CD4-positive, alpha-beta T cell treated with Interferon gamma for 1 hour (primary cell): ENCODE measurements around the gene PCCA.

ENCODE experiments used
- DNase-seq: peaks from one replicate; pipeline ENCODE4 v3.0.0-alpha.2; 2020

The PCCA gene

DNA sequence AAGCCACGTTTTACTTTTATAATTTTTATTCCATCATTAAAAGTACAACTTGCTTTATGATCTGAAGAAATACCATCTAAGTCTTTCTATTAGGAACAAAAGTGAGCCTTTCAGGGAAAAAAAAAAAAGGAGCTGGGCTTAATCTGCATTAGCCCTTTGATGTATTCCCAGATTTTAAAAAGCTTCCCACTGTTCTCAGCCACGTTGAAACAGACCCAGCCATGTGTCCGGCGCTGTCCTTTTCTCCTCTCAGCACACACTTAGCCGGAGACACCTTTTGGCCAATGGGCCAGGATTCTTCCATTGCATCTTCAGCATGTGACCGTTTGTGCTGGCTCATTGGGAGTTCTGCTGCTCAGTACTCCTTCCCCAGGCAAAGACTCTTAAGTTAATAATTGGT is 394.2 kb downstream of the PCCA start:
- no peak for DNase-seq

DNA sequence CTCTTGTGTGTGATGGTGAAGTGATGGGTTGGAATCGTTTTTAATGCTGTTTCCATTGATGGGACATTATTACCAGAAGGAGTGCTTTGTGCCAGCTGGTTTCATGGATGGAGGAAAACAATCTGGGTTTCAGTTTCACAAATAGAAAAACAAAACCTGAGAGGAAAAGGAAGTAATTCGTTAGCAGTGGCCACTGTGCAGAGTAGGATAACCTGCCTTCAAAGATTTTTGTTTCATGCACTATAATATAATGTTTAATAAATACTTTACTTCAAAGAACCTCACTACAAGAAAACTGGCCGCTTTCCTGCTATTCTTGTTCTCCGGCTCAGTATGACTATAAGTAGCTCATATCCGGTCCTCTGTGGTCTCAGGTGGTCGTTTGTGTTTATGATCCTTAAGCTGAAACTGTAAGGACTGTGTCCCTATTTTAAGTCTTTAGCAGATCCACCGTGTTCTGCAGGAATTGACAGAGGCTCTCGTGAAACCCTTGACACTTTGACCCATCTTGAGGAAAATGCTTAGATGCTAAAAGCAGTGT is 395.0 kb downstream of the PCCA start:
- no peak for DNase-seq

DNA sequence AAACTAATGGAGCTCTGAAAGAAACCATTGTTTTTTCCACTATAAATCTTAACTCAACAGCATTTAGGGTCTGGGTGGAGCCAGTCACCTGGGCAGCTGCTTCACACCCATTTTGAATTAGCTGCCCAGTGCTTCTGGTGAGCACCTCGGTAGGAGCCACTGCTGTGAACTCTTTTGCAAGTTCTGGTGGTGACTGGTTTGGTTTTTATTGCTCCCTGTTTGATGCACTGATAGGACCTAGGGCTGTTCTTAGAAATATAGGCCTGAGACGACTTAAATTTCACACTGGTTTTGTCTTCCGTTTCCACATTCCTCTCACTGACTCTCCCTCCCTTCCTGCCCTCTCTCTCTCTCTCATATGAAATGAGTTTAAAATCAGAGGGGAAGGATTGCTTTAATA is 395.8 kb downstream of the PCCA start:
- DNase-seq: no peak

DNA sequence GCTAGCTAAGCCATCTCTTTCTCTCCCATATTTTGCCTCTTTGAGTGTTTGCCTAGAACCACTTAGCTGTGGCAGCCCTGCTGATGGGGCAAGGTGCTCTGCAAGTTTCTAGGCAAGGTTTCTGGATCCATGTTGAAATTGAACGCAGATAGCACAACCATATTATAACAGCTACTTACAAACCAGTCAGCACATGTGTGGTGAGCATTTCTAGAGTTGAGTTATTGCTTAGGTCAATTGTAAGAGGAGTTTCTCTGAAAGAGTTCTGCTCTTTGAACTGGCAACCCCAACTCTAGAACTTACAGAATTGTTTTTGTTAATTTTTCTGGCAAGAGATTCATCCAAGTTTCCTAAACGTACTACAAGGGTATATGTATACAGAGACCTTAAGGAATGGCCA is 396.4 kb downstream of the PCCA start:
- no peak for DNase-seq

DNA sequence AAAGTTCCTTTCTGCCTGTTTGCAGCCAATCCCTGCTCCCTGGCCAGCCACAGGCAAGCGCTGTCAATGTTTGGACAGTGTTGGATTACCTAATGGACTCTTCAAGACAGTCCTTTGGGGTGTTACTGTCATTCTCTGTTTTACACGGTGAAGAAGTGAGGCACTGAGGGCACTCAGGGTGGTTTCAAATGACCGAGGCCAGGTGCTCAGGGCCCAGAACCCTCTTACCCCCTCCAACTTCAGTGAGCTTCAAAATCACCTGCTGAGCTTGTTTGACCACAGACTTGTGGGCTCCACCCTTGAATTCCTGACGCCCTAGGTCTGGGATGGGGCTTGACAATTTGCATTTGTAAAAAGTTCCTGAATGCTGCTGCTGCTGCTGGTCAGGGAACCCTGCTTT is 401.8 kb downstream of the PCCA start:
- DNase-seq: no peak

DNA sequence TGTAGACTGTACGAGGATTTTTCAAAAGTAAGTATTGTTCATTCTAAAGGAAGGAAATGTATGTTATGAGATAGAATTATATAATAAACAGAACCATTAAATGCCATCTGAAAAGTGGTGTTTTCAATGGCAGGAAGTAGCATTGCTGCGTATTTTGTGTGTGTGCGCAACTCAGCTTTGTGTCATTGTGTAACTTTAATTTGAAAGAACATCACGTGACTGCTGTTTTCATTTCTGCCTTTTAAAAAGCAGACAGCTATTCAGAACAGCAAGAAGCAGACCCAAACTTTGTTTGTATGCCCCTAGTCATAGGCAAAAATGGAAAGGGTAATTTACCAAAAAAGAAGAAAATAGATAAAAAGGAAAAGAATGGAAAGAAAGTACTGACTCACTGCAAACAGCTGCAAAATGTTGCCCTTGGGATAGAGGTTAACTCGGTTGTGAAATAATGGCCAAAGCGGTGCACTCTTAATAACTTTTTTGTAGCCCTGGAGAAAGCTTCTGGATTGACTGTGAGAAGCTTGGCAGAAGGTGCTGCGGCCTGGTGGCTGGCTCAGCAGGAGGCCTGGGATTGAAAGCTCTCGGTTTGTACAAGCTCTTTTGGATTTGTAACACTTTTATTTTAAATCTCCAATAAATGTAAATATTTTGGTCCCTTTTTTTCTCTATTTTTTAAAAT is 402.4 kb downstream of the PCCA start:
- DNase-seq: no peak

DNA sequence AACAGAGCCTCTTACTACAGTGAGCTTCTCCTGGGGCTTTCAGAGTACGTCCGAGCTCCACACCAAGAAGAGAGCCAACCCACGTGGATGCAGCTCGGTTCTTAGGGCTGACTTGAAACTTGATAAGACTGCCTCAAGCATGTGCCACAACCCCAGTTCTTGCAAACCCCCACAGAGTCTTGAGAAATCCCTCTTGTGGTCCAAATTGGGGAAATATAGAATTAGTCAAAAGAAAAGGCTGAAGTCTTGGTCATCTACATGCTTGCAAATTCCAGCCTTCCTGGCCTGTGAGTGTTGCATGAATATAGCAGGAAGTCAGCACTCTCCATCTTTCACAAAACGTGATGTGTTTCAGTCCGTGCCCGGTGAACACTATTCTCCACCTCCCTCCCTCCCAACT is 404.5 kb downstream of the PCCA start:
- no peak for DNase-seq

DNA sequence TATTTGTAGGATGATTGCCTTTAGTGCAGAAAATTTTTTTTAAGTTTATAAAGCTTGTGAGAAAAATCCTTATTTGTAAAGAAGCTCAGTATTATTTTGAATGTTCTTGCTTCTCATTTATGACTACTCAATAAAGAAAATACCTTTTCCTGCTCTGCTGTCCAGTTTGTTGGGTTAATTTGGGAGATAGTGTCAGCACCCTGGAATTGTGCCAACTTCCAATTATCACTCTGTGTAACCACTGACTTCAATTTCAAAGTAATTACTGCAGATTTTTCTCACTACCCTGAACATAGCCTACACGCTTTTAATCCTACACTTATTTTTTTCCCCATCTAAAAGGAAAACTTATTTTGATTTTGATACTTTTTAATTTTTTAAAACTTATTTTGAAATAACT is 406.6 kb downstream of the PCCA start:
- DNase-seq: no peak

DNA sequence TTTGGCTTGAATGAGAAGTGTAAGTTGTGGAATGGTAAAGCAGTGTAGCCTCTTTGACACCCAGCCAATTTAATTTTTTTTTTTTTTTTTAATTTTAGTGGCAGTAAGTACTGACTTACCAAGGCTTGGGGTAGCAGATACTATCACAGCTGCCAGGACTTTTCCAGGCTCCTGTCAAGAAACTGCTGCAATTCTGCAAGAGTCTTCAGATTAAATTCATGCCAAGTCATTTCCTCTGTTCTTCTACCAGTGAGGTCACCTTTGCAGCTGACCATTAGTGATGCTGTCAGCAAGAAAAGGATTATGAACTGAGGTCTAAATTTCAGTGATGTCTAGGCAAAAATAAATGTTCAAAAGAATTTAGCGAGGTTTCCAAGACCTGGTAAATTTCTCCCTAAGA is 408.5 kb downstream of the PCCA start:
- no peak for DNase-seq

DNA sequence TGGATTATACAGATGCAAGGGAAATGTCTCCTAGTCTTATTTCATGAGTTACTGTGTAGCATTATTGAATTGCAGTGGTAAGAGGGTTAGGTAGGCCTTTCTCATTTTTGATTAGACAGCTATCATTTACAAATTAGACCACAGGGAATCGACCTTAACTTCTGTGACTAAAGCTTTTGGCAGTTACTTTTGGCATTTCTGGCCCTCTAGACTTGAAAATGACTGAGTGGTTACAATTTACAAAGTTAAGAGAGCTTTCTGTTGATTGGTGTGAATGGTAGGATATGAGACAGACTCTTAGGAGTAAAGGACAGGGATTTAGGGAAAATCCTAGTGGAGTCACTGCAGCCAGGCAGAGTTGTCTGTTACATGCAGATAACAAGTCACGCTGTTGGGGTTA is 413.6 kb downstream of the PCCA start:
- no peak for DNase-seq

DNA sequence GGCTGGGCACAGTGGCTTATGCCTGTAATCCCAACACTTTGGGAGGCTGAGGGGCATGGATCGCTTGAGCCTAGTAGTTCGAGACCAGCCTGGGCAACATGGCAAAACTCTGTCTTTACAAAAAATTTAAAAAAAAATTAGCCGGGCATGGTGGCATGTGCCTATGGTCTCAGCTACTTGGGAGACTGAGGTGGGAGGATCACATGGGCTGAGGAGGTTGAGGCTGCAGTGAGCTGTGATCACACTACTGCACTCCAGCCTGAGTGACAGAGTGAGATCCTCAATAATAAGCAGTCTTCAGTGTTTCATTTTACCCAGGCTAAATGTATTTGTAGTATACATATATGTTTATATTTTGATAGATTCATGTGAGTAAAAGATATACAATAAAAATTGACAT is 414.7 kb downstream of the PCCA start:
- no peak for DNase-seq

DNA sequence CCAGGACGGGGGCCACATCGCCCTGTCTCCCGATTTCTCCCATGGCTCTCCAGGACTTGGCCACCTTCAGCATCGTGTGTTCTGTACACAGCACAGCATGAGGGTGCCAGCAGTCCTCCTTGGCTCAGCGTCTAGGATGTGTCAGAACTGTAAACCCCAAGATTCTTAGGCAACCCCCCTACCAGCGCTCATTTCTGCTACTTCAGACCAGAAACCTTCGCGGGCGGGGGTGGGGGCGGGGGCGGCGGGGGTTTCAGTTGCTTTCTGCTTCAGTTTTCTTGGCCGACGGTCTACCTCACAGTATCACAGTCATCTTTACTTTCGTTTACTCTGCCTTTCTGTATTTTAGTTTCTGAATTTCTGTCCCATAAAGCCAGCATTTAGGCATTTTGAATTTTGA is 417.3 kb downstream of the PCCA start:
- DNase-seq: no peak

DNA sequence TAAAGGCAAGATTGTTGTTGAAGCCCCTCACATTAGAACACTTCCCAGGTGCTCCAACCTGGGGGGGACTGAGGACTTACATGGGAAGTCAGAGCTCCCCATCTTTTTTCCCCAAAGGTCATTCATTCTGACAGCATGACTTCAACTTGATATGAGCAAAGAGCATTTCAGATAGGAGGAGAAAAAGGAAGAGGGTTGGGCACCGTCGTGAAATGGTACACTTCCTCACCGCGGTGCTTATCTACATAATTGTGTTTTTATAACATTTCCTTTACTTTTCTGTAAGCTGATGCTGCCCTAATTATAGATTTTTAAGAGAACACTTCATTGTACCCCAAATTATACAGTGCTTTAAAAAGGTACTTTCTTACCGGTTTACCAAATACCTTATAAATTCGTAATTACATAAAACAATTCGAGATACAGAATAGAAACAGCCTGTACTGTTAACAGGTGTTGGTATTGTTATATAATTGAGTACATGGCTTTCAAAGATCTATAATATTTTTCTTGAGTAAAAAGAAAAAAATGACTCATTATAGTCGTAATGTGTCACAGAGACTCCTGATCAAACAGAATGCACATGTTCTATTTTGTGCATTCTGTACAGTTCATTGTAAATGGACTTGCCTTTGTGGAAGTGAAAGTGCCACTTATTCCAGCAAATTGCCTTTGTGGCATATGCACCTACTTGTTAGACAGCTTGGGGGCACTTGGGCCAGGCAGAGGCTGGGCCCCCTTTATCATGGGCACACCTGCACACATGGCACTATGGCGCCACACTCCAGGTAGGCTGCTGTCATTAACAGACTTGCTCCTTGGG is 417.9 kb downstream of the PCCA start:
- no peak for DNase-seq

DNA sequence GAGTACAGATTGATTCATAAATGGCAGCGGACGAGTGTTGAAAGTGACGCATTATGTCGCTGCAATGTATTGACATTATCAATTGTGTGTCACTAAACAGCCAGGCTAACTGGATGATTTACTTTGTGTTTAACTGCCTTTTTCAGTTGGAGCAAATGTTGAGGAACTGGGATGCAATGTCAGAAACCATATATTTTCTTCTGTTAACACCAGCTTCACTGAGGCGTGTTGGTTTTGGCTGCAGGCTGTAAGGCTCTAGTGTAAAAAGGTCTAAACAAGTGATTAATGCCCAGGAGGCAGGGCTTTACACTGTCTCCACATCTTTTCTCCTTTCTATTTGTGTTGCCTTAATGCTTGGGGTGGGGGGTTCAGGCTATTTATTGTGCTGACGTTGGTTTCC is 419.6 kb downstream of the PCCA start:
- no peak for DNase-seq

DNA sequence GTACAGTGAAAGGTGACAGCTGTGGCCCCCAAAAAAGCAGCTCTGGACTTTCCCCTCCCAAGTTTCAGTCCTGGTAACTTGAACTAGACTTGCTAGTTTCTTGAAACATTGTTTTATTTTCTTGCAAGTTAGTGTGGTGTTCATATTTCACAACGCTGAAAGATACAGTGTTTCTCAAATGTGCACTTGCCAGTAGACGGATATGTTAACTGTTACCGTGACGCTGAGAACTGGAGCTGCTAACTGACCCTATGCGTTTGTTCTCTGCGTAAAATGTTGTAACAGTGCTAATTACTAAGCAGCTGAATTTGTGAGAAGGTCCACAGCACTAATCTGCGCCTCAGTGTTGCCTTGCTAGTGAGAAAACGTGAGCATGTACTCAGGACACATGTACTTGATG is 420.1 kb downstream of the PCCA start:
- no peak for DNase-seq

DNA sequence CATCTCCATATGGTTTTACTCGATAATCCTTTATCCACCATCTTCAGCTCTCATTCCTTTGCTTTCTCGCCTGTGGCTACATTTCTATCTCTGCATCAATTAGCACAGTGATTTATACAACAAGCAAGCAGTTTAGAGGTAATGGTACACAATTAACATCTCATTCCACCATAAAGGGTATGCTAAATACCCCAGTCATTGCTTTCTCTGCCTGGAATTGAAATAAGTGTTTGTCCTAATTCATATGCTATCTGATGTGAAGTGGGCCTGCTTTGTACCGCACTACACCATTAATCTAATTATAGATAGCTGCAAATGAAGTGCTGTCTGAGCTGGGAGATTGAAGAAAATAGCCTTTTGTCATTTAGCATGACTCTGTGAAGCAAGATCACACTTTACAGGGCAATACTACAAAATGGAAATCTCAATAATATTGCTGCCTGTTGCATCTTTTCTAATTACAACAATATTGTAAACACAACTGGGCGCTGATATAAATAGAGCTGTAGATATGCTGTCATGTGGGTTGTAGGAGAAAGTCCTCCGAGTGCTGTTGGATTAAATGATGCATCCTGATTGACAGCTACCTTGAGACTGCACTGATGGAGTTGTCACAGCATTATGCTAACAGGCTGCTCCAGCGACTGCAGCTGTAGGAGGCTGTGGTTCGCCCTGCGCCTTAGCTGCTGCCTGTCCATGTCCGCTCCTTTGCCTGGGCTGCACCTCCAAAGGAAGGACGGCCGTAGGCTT is 421.5 kb downstream of the PCCA start:
- no peak for DNase-seq

DNA sequence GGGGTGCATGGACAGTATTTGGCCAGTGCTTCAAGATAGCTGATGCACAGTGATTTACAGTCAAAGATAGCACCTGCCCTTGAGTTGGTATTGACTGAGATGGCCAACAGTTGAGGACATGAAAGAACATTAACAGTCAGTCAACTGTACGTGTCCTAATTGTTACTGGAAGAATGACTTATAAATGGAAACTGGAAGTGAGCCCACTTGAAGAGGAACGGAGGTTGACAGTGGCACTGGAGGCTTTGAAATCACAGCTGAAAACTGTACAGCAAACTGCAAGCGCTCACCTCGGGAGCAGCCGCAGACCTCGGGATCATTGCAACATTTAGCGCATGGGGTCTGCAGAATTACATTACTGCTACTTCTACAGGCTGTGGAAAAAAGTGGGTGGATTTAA is 422.6 kb downstream of the PCCA start:
- DNase-seq: no peak

DNA sequence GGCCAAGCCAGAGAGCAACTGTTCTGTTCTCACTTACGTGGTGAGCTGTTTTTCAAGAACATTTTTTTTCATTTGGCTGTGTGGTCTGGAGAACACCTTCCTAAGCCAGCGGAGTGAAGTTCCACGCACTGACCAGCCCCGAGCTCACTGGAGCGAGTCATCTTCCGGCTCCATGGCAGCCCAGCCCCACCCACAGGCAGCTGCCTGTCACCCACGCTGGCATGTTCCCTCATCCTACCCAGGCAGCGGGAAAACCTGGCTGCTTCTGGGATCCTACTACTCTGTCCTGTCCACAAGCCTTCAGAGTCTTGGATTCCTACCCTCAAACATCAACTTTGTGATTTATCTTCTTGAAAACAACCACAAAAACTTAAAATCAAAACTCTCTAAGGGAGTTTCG is 423.5 kb downstream of the PCCA start:
- DNase-seq: no peak

DNA sequence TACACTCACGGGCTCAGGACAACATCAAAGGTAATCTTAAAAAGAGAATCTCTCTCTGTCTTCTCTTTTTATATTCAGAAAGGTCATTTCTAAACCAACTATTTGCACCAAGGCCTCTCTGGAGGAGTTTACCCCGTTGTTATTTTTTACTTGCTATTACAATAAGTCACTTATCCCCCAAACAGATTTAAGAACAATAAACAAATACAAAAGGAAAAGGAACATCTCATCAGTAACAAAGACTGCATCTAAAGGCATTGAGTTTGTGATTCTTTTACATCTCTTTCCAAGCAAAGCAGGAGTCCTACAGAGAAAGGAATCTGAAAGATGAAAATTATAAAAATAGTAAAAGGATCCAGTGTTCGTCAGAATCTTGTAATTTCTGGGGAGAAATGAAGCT is 424.3 kb downstream of the PCCA start:
- DNase-seq: no peak

DNA sequence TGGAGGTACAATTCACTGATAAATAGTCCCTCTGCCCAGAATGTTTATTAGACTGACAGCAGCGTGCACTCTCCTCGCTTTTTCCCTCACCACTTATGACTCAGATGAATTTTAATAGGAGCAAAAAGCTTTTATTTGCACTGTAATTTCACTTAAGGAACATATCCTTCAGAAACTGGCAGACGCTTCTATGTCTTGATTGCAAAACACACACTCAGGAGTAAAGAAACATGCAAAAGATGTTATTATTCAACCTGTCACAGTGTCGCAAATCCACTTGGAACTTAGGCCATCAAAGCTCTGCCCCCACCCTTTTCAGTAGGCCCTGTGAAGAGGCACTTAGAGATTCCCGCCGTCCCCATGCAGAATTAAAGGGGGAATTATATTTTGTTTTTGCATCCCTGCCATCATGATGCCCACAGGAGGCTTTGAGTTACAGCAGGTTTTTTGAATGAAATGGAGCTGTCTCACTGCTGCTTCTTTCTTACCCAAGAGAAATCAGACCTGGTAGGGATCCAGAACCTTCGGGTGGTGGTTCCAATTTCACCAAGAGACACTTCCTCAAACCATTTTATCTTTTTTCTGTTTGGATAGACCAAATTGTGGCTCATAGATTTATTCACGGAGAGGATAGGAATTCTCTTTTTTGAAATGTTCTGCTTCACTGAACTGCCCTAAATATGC is 425.2 kb downstream of the PCCA start:
- DNase-seq: no peak

DNA sequence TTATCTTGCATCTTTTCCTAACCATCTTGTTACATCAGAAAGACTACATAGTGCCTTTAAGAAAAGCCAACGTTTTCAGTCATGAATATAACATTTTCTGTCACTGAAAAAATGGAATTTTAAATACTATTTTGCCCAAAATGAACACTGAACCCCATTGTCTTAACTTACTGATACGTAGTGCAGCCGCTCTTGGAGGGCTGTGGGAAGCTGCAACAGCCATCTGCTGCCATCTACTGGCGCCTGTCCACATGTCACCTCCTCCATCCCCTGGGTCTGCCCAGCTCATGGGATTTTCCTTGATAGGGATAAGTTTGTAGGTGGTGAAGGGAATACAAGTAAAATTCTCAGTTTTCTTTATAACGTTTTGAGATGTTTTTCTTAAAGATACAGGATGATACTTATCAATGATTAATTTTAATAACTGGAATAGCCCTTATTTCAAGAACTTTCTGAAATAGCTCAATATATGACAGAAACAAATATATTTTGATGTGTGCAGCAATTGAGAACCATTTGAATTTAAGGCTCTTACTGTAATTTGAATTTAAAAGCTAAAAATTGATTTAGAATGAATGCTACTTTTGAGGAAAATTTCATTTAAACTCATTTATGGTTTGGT is 426.0 kb downstream of the PCCA start:
- DNase-seq: peak; percentile 63

DNA sequence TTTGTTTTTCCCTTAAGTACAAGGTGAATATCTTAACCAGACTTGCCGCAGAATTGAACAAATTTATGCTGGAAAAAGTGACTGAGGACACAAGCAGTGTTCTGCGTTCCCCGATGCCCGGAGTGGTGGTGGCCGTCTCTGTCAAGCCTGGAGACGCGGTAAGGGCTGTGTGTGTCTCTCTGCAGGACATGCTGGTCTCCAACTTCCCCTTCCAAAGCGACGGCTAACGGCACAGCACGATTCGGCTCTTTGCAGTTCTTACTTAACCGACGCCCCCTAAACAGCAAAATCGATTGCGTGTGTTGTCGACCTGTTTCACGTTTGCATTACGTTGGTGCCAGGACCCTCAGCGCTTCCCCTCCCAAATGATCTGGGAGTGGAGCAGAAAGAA is 426.5 kb downstream of the PCCA start:
- DNase-seq: no peak

DNA sequence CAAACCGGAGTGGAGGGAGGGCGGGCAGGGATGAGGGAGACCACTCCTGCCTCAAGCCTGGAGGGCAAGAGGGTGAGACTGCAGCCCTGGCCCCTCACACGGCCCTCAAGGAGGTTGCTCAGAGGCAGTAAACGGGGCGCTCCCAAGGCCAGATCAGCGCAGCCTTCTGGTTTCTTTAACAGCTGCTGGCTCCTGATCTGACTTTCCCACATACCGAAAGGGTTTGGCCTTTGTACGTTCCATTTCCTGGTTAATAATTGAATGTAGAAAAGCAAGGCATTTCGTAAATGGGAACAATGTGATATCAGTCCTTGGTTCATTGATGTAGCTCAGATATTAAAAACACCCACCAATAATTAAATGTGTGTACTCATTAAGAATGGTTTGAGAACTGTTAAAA is 428.2 kb downstream of the PCCA start:
- no peak for DNase-seq
